Kidney epithelial cell (primary cell): ENCODE measurements around the gene PRPF40B. TPM values are rescaled to one million over a fixed set of nuclear protein-coding genes. Genes with fewer than 3 reads are reported as not detected.

Experiments used
- DNase-seq: peaks from one replicate; pipeline ENCODE4 v3.0.0-alpha.2; 2010; ENCODE audit warnings: low read depth
- H3K27me3 ChIP-seq: 2 replicates; pipeline ENCODE4 v1.6.0; 2011; ENCODE audit warnings: low read length; ENCODE audit not compliant: control insufficient read depth, insufficient read depth
- H3K36me3 ChIP-seq: 2 replicates; pipeline ENCODE4 v1.5.1; 2011; ENCODE audit warnings: low read length; ENCODE audit not compliant: control insufficient read depth, insufficient read depth
- H3K4me3 ChIP-seq: 2 replicates; pipeline ENCODE4 v1.5.1; 2011; ENCODE audit warnings: low read depth, mild to moderate bottlenecking, control low read depth, low read length
- CTCF ChIP-seq: IDR thresholded peaks from 2 replicates; pipeline ENCODE4 v1.5.1; 2011; ENCODE audit warnings: mild to moderate bottlenecking, moderate library complexity, low read length, control low read depth, inconsistent platforms; ENCODE audit not compliant: insufficient read depth, poor library complexity, severe bottlenecking
- total RNA-seq: library from RNA; depleted of rRNA; stranded (reverse); fragments of >200 nt; gene quantifications from 2 replicates; pipeline ENCODE4 v1.2.3, GENCODE V29; 2015

PRPF40B gene
- total RNA-seq, 1 donor from 2014 or later: 15.3 TPM

GRCh38 chr12:49689237-49689636 lies 65.9 kb downstream of the PRPF40B start:
- no peak for TF ChIP-seq CTCF

GRCh38 chr12:49689785-49690184 lies 66.4 kb downstream of the PRPF40B start:
- H3K4me3 ChIP-seq: no peak overlapping the region
- no peak for TF ChIP-seq CTCF
- H3K36me3 ChIP-seq: no peaks in the 10 kb centered on the region
- DNase-seq: no peak
- no peaks in the 10 kb centered on the region for H3K27me3 ChIP-seq

More at GRCh38 chr12:49689237-49689636, 65.9 kb downstream of the PRPF40B start:
- H3K36me3 ChIP-seq: no peaks in the 10 kb centered on the region
- H3K27me3 ChIP-seq: no peaks in the 10 kb centered on the region
- DNase-seq: no peak
- no peak overlapping the region for H3K4me3 ChIP-seq

- H3K27me3 ChIP-seq: no peaks in the 10 kb centered on the region
- no peaks in the 10 kb centered on the region for H3K36me3 ChIP-seq
- H3K4me3 ChIP-seq: no peak overlapping the region
- TF ChIP-seq CTCF: no peak
- no peak for DNase-seq
These were observed 69.5 kb downstream of the PRPF40B start for GRCh38 chr12:49692851-49693250.

- no peak overlapping the region for H3K4me3 ChIP-seq
- no peak for TF ChIP-seq CTCF
- no peak for DNase-seq
- H3K36me3 ChIP-seq: no peaks in the 10 kb centered on the region
- H3K27me3 ChIP-seq: no peaks in the 10 kb centered on the region
These were observed 70.6 kb downstream of the PRPF40B start for GRCh38 chr12:49693931-49694444.

Other genes with a start within 250 kb of the PRPF40B start
- 0.21 and 0.41 TPM in 2 replicates for gene KCNH3, start 84.5 kb upstream of the PRPF40B start, total RNA-seq
- gene MCRS1, start 55.4 kb upstream of the PRPF40B start, total RNA-seq: 76.3 and 79.7 TPM in 2 replicates
- gene FAM186B, start 17.9 kb upstream of the PRPF40B start, total RNA-seq: 0.14 and 0.21 TPM in 2 replicates
- gene FMNL3, start 83.8 kb downstream of the PRPF40B start, total RNA-seq: 34.3 and 35.1 TPM in 2 replicates
- 588 and 603 TPM in 2 replicates for gene TMBIM6, start 118.0 kb downstream of the PRPF40B start, total RNA-seq
- 24.1 and 27.6 TPM in 2 replicates for gene NCKAP5L, start 204.9 kb downstream of the PRPF40B start, total RNA-seq
- 5.4 and 6.3 TPM in 2 replicates for gene BCDIN3D, start 219.5 kb downstream of the PRPF40B start, total RNA-seq